ENCODE results near the gene TMEM232. TPM values are rescaled to one million over a fixed set of nuclear protein-coding genes. Genes with fewer than 3 reads are reported as not detected.

Gene TMEM232
- total and polyA plus RNA-seq, 2 donors from 2014 or later: 4.8 to 11.3 TPM

DNA sequence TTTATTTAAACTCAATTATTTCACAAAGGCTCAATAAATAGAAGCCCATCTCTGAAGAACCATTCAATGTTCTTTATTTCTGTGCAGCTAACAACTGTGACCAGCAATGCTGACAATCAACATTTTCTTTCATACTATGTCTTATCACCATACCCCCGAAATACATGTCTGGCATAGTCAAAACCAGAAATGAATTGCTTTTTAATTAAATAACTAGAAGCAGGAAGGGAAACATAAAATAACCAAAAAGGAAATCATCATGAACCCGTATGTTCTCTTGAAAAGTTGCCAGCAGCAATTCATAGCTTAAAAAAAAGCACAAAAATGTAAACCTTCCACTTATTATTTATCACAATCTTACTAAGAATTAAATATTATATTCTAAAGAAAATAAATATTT, 212.4 kb downstream of the TMEM232 start:
- no peak for FAIRE-seq

DNA sequence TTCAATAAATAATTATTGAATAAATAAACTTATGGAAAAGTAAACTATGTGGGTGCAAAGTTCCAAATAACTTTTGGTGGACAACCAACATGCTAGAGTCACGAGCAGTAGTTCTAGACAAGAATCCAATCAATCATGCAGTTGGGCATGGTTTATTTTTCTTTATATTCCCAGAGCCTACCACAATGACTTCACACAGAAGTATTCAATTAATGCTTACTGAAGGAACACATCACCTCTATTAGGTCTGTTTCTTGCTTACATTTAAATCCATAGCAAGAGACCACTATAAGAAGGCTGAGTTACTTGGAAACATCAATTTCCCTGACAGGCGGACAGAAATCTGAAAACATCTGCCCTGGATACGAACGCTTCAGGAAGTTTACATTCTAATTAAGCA, 214.2 kb downstream of the TMEM232 start:
- intact Hi-C loops (cut with DNase I): no loop called here
- DNase-seq (no peak), FAIRE-seq (no peak)
- no peaks in the 10 kb centered on the region for H3K4me1 ChIP-seq (ENCODE audit: control insufficient read depth in 2 of 3, insufficient read depth in 2 of 3, low read depth in 1 of 3, low read length in 3 of 3)
- TF ChIP-seq, protein P1, sequence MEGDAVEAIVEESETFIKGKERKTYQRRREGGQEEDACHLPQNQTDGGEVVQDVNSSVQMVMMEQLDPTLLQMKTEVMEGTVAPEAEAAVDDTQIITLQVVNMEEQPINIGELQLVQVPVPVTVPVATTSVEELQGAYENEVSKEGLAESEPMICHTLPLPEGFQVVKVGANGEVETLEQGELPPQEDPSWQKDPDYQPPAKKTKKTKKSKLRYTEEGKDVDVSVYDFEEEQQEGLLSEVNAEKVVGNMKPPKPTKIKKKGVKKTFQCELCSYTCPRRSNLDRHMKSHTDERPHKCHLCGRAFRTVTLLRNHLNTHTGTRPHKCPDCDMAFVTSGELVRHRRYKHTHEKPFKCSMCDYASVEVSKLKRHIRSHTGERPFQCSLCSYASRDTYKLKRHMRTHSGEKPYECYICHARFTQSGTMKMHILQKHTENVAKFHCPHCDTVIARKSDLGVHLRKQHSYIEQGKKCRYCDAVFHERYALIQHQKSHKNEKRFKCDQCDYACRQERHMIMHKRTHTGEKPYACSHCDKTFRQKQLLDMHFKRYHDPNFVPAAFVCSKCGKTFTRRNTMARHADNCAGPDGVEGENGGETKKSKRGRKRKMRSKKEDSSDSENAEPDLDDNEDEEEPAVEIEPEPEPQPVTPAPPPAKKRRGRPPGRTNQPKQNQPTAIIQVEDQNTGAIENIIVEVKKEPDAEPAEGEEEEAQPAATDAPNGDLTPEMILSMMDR (IDR thresholded peaks at IDR 0.05; ENCODE audit: borderline replicate concordance, extremely low read depth, insufficient read depth): no peak
- H3K27me3 ChIP-seq (ENCODE audit: control insufficient read depth, insufficient read depth, low read length): no peaks in the 10 kb centered on the region
- H3K27ac ChIP-seq (ENCODE audit: low read depth in 2 of 2, low read length in 2 of 2): no peak overlapping the region
- H3K4me3 ChIP-seq (ENCODE audit: low read length in 3 of 3): no peak overlapping the region
- no peak overlapping the region for H3K9ac ChIP-seq (ENCODE audit: low read length in 3 of 3)
- H3K36me3 ChIP-seq (ENCODE audit: control insufficient read depth in 2 of 3, insufficient read depth in 3 of 3, low read length in 3 of 3): no peaks in the 10 kb centered on the region
- no peaks in the 10 kb centered on the region for H3K9me3 ChIP-seq (ENCODE audit: control insufficient read depth in 2 of 3, insufficient read depth in 1 of 3, low read length in 3 of 3)

More for the DNA sequence above, 212.4 kb downstream of the TMEM232 start:
- Histone ChIP-seq H3K27me3 (ENCODE audit: control insufficient read depth, insufficient read depth, low read length) (no peaks in the 10 kb centered on the region), H3K4me1 (ENCODE audit: control insufficient read depth in 2 of 3, insufficient read depth in 2 of 3, low read depth in 1 of 3, low read length in 3 of 3) (no peaks in the 10 kb centered on the region), H3K27ac (ENCODE audit: low read depth in 2 of 2, low read length in 2 of 2) (no peak overlapping the region), H3K36me3 (ENCODE audit: control insufficient read depth in 2 of 3, insufficient read depth in 3 of 3, low read length in 3 of 3) (no peaks in the 10 kb centered on the region), H3K9me3 (ENCODE audit: control insufficient read depth in 2 of 3, insufficient read depth in 1 of 3, low read length in 3 of 3) (no peaks in the 10 kb centered on the region), H3K9ac (ENCODE audit: low read length in 3 of 3) (no peak overlapping the region), H3K4me3 (ENCODE audit: low read length in 3 of 3) (no peak overlapping the region)
- intact Hi-C loops (cut with DNase I): no loop called here
- DNase-seq: peak in 1 of 5 donors; percentile 7
- TF ChIP-seq, protein P1 (IDR thresholded peaks at IDR 0.05; ENCODE audit: borderline replicate concordance, extremely low read depth, insufficient read depth): no peak

DNA sequence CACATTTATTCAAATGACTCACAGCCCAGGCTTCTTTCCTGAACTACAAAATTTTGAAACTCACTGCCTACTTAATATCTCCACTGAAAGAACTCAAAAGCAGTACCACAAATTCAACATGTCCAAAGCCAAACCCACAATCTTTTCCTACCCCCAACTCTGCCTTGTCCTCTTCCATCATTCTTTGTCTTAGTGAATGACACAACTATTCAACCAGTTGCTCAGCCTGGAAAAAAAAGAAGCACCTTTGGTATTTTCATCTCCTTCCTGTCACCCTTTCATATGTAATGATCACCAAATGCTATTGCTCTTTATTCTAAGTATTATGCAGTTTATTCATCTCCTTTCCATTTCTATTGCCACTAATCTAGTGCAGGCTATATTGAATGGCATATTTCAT, 216.3 kb downstream of the TMEM232 start:
- no peaks in the 10 kb centered on the region for H3K4me1 ChIP-seq (ENCODE audit: control insufficient read depth in 2 of 3, insufficient read depth in 2 of 3, low read depth in 1 of 3, low read length in 3 of 3)
- TF ChIP-seq, protein P1 (IDR thresholded peaks at IDR 0.05; ENCODE audit: borderline replicate concordance, extremely low read depth, insufficient read depth): no peak

DNA sequence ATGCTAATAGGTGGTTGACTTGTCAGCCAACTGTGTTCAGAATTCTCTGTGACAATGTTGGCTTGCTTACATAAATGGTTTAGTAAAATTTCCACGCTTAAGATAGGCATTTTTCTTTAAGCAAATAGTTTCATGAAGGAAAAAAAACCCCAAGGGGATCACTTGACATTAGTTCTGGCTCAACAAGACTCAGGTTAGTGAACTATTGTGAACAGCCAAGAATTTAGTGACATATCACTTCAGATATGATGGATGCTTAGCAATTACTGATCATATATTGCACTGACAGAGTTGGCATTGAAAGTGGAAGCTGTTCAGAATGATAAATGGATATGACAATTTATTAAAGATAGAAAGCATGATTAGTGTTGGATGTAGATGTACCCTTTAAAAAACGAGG, 218.5 kb downstream of the TMEM232 start:
- DNase-seq (peak in 1 of 5 donors; percentile 4), FAIRE-seq (no peak)
- Histone ChIP-seq H3K9me3 (ENCODE audit: control insufficient read depth in 2 of 3, insufficient read depth in 1 of 3, low read length in 3 of 3) (no peaks in the 10 kb centered on the region), H3K36me3 (ENCODE audit: control insufficient read depth in 2 of 3, insufficient read depth in 3 of 3, low read length in 3 of 3) (no peaks in the 10 kb centered on the region), H3K4me3 (ENCODE audit: low read length in 3 of 3) (no peak overlapping the region), H3K9ac (ENCODE audit: low read length in 3 of 3) (no peak overlapping the region), H3K4me1 (ENCODE audit: control insufficient read depth in 2 of 3, insufficient read depth in 2 of 3, low read depth in 1 of 3, low read length in 3 of 3) (no peaks in the 10 kb centered on the region), H3K27ac (ENCODE audit: low read depth in 2 of 2, low read length in 2 of 2) (no peak overlapping the region), H3K27me3 (ENCODE audit: control insufficient read depth, insufficient read depth, low read length) (no peaks in the 10 kb centered on the region)
- TF ChIP-seq, protein P1 (IDR thresholded peaks at IDR 0.05; ENCODE audit: borderline replicate concordance, extremely low read depth, insufficient read depth): no peak
- intact Hi-C loops (cut with DNase I): no loop called here

More for the DNA sequence above, 216.3 kb downstream of the TMEM232 start:
- Histone ChIP-seq H3K27me3 (ENCODE audit: control insufficient read depth, insufficient read depth, low read length) (no peaks in the 10 kb centered on the region), H3K9me3 (ENCODE audit: control insufficient read depth in 2 of 3, insufficient read depth in 1 of 3, low read length in 3 of 3) (no peaks in the 10 kb centered on the region), H3K4me3 (ENCODE audit: low read length in 3 of 3) (no peak overlapping the region), H3K36me3 (ENCODE audit: control insufficient read depth in 2 of 3, insufficient read depth in 3 of 3, low read length in 3 of 3) (no peaks in the 10 kb centered on the region), H3K9ac (ENCODE audit: low read length in 3 of 3) (no peak overlapping the region), H3K27ac (ENCODE audit: low read depth in 2 of 2, low read length in 2 of 2) (no peak overlapping the region)
- no peak for DNase-seq
- intact Hi-C loops (cut with DNase I): no loop called here
- no peak for FAIRE-seq

Data from kidney (tissue), 14 donors.